Gastrocnemius medialis (tissue), 4 donors: ENCODE measurements around the gene GRID2.

ENCODE experiments used
- POLR2A ChIP-seq, 2 donors: fragments of 450-650 bp; IDR thresholded peaks; one replicate each; pipeline ENCODE4 v1.6.1; 2017; ENCODE audit warnings: antibody characterized with exemption in 2 of 2, mild to moderate bottlenecking in 2 of 2, moderate library complexity in 2 of 2
- TF ChIP-seq, protein P1 (sequence below), 5 experiments: fragments of 450-650 bp in 3 of 5; fragments of 200-600 bp in 2 of 5; sonication (generic) in 2 of 5; IDR thresholded peaks in 4 of 5; conservative IDR thresholded peaks in 1 of 5; 1 replicate in 4 of 5; 2 replicates in 1 of 5; pipeline ENCODE4 v1.5.1; 2016 to 2019; ENCODE audit warnings: antibody characterized with exemption in 5 of 5, mild to moderate bottlenecking in 3 of 5, moderate library complexity in 3 of 5

DNA sequence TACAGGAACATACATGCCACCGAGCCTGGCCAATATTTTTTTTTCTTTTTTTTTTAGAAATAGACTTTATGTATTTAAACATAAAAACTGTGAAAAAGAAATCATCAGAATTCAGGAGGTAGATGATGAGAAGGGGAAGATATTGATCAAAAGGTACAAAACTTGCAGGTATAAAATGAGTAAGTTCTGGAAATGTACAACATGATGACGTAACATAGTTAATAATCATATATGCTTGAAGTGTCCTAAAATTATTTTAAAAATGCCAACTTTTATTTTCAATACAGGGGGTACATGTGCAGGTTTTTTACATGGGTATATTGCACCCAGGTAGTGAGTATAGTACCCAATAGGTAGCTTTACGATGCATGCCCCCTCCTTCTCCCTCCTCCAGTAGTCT, 337.6 kb downstream of the GRID2 start:
- TF ChIP-seq, protein P1, sequence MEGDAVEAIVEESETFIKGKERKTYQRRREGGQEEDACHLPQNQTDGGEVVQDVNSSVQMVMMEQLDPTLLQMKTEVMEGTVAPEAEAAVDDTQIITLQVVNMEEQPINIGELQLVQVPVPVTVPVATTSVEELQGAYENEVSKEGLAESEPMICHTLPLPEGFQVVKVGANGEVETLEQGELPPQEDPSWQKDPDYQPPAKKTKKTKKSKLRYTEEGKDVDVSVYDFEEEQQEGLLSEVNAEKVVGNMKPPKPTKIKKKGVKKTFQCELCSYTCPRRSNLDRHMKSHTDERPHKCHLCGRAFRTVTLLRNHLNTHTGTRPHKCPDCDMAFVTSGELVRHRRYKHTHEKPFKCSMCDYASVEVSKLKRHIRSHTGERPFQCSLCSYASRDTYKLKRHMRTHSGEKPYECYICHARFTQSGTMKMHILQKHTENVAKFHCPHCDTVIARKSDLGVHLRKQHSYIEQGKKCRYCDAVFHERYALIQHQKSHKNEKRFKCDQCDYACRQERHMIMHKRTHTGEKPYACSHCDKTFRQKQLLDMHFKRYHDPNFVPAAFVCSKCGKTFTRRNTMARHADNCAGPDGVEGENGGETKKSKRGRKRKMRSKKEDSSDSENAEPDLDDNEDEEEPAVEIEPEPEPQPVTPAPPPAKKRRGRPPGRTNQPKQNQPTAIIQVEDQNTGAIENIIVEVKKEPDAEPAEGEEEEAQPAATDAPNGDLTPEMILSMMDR (IDR thresholded peaks at IDR 0.05 in 4 of 5, conservative IDR thresholded peaks at IDR 0.05 in 1 of 5), result no peak
- no peak for TF ChIP-seq POLR2A (IDR thresholded peaks at IDR 0.05)
